HepG2 (cell line): ENCODE results near the gene CCDC69. TPM values are rescaled to one million over a fixed set of nuclear protein-coding genes. Genes with fewer than 3 reads are reported as not detected.
A peak's percentile ranks its signal among the peaks of the same experiment; 100 is the strongest.

Source experiments
- ATF7-NPFF ChIP-seq: sonication (generic); formaldehyde crosslinking; IDR thresholded peaks from 2 replicates; pipeline ENCODE4 v1.8.1; 2023; ENCODE audit warnings: mild to moderate bottlenecking, low read depth, missing genetic modification reagents, moderate library complexity
- DNMT3B ChIP-seq: conservative IDR thresholded peaks from 2 replicates; pipeline ENCODE4 v1.6.1; 2016; ENCODE audit warnings: missing biosample characterization, control low read depth
- HMG20B ChIP-seq: conservative IDR thresholded peaks from 2 replicates; pipeline ENCODE4 v1.6.1; 2016; ENCODE audit warnings: missing genetic modification reagents, missing compliant biosample characterization
- IRF9 ChIP-seq: sonication (generic); formaldehyde crosslinking; IDR thresholded peaks from 2 replicates; pipeline ENCODE4 v1.8.0; 2022; ENCODE audit warnings: missing genetic modification reagents, mild to moderate bottlenecking, borderline replicate concordance
- JDP2 ChIP-seq: sonication (generic); formaldehyde crosslinking; IDR thresholded peaks from 2 replicates; pipeline ENCODE4 v1.8.1; 2022; ENCODE audit warnings: missing genetic modification reagents, borderline replicate concordance
- KLF6 ChIP-seq: IDR thresholded peaks from 2 replicates; pipeline ENCODE4 v1.8.0; 2016; ENCODE audit warnings: missing biosample characterization, missing genetic modification reagents
- RBM39 ChIP-seq: fragments of 200-400 bp; formaldehyde crosslinking; IDR thresholded peaks from one replicate; pipeline ENCODE4 v1.6.1; 2018; ENCODE audit warnings: antibody characterized with exemption, mild to moderate bottlenecking, low read depth, low read length; ENCODE audit not compliant: poor library complexity, severe bottlenecking
- SCMH1 ChIP-seq: sonication (generic); formaldehyde crosslinking; IDR thresholded peaks from 2 replicates; pipeline ENCODE4 v1.9.0; 2021; ENCODE audit warnings: missing genetic modification reagents, mild to moderate bottlenecking, borderline replicate concordance
- ZBTB42 ChIP-seq: sonication (generic); formaldehyde crosslinking; IDR thresholded peaks from 2 replicates; pipeline ENCODE4 v1.5.0; 2020; ENCODE audit warnings: mild to moderate bottlenecking, missing genetic modification reagents
- ZNF10 ChIP-seq: sonication (generic); formaldehyde crosslinking; IDR thresholded peaks from 2 replicates; pipeline ENCODE4 v1.4.0; 2020; ENCODE audit warnings: mild to moderate bottlenecking, low read depth, missing genetic modification reagents, borderline replicate concordance
- ZNF337 ChIP-seq: sonication (generic); formaldehyde crosslinking; IDR thresholded peaks from 2 replicates; pipeline ENCODE4 v1.5.1; 2020; ENCODE audit warnings: missing genetic modification reagents, low read depth, mild to moderate bottlenecking, borderline replicate concordance
- ZNF350 ChIP-seq: sonication (generic); formaldehyde crosslinking; IDR thresholded peaks from 2 replicates; pipeline ENCODE4 v1.4.0; 2020; ENCODE audit warnings: mild to moderate bottlenecking, low read depth, missing genetic modification reagents, borderline replicate concordance
- ZNF362 ChIP-seq: sonication (generic); formaldehyde crosslinking; IDR thresholded peaks from 2 replicates; pipeline ENCODE4 v1.4.0; 2020; ENCODE audit warnings: missing genetic modification reagents, mild to moderate bottlenecking, borderline replicate concordance
- ZNF607 ChIP-seq: sonication (generic); formaldehyde crosslinking; IDR thresholded peaks from 2 replicates; pipeline ENCODE4 v1.5.1; 2020; ENCODE audit warnings: missing genetic modification reagents, mild to moderate bottlenecking, borderline replicate concordance
- ZNF746 ChIP-seq: sonication (generic); formaldehyde crosslinking; IDR thresholded peaks from 2 replicates; pipeline ENCODE4 v1.8.0; 2022; ENCODE audit warnings: mild to moderate bottlenecking, missing genetic modification reagents
- polyA plus RNA-seq, 8 experiments: library from polyadenylated mRNA; depleted of rRNA in 3 of 8; stranded (reverse) in 7 of 8; unstranded in 1 of 8; fragments of >200 nt; fragmentation: Illumina TruSeq in 4 of 8; extraction: Trizol in 4 of 8; gene quantifications; 2 replicates each; pipeline versions ENCODE4 v1.2.1 to v1.2.3, GENCODE V29; 2011 to 2016; ENCODE audit warnings: low read depth in 4 of 8, missing spikeins in 1 of 8, mixed read lengths in 1 of 8; ENCODE audit not compliant: insufficient read depth in 1 of 8
- total RNA-seq, 5 experiments: library from RNA; depleted of rRNA; stranded (reverse); fragments of >200 nt; fragmentation: Illumina TruSeq; extraction: Trizol; gene quantifications; 2 replicates each; pipeline ENCODE4 v1.2.3, GENCODE V29; 2016; ENCODE audit warnings: low read depth in 1 of 5
- TF ChIP-seq, protein P1 (sequence below): sonication (generic); formaldehyde crosslinking; IDR thresholded peaks from 2 replicates; pipeline ENCODE4 v1.4.0; 2020; ENCODE audit warnings: mild to moderate bottlenecking, missing genetic modification reagents

CCDC69 gene
- total and polyA plus RNA-seq, 2 of the 13 experiments (the other 11 are each of a cell fraction or from before 2014, with no cell fraction given), result 12.2 to 45.2 TPM

DNA sequence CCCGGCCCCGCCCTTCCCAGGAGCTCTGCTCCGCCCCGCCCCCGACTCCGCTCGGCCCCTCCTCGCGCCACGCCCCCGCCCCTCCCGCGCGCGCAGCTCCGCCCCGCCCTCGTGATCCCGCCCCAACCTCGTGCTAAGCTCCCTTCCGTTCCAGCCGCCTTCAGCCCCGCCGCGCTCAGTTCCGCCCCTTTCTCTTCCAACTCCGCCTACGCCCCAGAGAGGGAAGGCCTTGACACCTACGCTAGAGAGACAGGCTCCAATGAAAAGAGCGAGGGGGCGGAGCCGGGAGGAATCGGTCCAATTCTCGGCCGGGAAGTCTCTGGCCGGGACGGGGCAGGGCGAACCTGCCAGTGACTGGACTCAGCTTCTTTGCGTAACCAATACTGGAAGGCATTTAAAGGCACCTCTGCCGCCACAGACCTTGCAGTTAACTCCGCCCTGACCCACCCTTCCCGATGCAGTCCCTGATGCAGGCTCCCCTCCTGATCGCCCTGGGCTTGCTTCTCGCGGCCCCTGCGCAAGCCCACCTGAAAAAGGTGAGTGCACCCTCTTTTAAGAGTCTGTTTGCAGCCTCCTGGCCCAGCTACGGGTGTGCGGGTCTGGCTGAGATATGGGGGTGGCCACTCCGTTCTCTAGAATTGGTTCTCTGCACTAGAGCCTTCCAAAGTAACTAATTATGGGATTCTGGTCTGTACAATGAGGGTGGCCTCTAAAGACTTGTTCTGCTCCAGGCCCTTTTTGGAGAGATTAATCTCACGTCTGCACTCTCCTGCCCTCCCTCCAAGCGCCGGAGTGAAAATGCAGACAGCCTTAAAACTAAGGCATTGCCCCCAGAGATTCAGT, 29.1 kb upstream of the CCDC69 start, which contains the start of gene GM2A (continued):
- no peak for TF ChIP-seq SCMH1 (CRISPR knock-in tag)
- TF ChIP-seq RBM39, result peak; percentile 33
- TF ChIP-seq ZNF10 (CRISPR knock-in tag), result no peak
- no peak for TF ChIP-seq ZBTB42
- TF ChIP-seq ZNF350 (CRISPR knock-in tag), result peak; percentile 66; the same call in 1 of the 2 replicates
- TF ChIP-seq, protein P1, sequence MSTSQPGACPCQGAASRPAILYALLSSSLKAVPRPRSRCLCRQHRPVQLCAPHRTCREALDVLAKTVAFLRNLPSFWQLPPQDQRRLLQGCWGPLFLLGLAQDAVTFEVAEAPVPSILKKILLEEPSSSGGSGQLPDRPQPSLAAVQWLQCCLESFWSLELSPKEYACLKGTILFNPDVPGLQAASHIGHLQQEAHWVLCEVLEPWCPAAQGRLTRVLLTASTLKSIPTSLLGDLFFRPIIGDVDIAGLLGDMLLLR (CRISPR knock-in tag), result no peak
- no peak for TF ChIP-seq ZNF362
- TF ChIP-seq ZNF746, result no peak
- no peak for TF ChIP-seq ZNF337 (CRISPR knock-in tag)
- TF ChIP-seq ZNF607 (CRISPR knock-in tag), result peak; percentile 36; the same call in 1 of the 2 replicates
- TF ChIP-seq DNMT3B (CRISPR knock-in tag), result no peak
- TF ChIP-seq KLF6 (CRISPR knock-in tag), result no peak; the same call in 1 of the 2 replicates
- TF ChIP-seq ATF7-NPFF (CRISPR knock-in tag), result peak; percentile 45; the same call in 1 of the 2 replicates
- no peak for TF ChIP-seq IRF9 (CRISPR knock-in tag)
- no peak for TF ChIP-seq JDP2 (CRISPR knock-in tag)
- no peak for TF ChIP-seq HMG20B (CRISPR knock-in tag)
